Activated CD4-positive, alpha-beta T cell treated with anti-CD3 and anti-CD28 coated beads, Interleukin-2, amount 10 ng/mL, durations not matched to agents 24 days and 14 days (primary cell): ENCODE results near the gene ANKHD1. TPM values are rescaled to one million over a fixed set of nuclear protein-coding genes. Genes with fewer than 3 reads are reported as not detected.

ENCODE experiments used
- DNase-seq: peaks from one replicate; pipeline ENCODE4 v3.0.0; 2022
- H3K27ac Mint-ChIP-seq: one replicate; pipeline ENCODE4 v1.8.0; 2022; ENCODE audit warnings: mild to moderate bottlenecking, mixed read lengths
- H3K27me3 Mint-ChIP-seq: one replicate; pipeline ENCODE4 v1.8.0; 2022; ENCODE audit warnings: mixed read lengths
- H3K36me3 Mint-ChIP-seq: one replicate; pipeline ENCODE4 v1.8.0; 2022; ENCODE audit warnings: low read depth, mild to moderate bottlenecking, mixed read lengths
- H3K4me1 Mint-ChIP-seq: one replicate; pipeline ENCODE4 v1.8.0; 2021; ENCODE audit warnings: mixed read lengths
- H3K4me3 Mint-ChIP-seq: one replicate; pipeline ENCODE4 v1.8.0; 2022; ENCODE audit warnings: mild to moderate bottlenecking, moderate library complexity, mixed read lengths
- H3K9me3 Mint-ChIP-seq: one replicate; pipeline ENCODE4 v1.8.0; 2021; ENCODE audit warnings: mixed read lengths
- intact Hi-C: fragments of 100-400 bp; cut with micrococcal nuclease; formaldehyde crosslinking; loops from one replicate; pipeline ENCODE4 v1.15.1; 2023
- total RNA-seq: library from RNA; stranded (reverse); gene quantifications from 2 replicates; pipeline ENCODE4 v1.2.3, GENCODE V29; 2022

Gene ANKHD1, protein sequence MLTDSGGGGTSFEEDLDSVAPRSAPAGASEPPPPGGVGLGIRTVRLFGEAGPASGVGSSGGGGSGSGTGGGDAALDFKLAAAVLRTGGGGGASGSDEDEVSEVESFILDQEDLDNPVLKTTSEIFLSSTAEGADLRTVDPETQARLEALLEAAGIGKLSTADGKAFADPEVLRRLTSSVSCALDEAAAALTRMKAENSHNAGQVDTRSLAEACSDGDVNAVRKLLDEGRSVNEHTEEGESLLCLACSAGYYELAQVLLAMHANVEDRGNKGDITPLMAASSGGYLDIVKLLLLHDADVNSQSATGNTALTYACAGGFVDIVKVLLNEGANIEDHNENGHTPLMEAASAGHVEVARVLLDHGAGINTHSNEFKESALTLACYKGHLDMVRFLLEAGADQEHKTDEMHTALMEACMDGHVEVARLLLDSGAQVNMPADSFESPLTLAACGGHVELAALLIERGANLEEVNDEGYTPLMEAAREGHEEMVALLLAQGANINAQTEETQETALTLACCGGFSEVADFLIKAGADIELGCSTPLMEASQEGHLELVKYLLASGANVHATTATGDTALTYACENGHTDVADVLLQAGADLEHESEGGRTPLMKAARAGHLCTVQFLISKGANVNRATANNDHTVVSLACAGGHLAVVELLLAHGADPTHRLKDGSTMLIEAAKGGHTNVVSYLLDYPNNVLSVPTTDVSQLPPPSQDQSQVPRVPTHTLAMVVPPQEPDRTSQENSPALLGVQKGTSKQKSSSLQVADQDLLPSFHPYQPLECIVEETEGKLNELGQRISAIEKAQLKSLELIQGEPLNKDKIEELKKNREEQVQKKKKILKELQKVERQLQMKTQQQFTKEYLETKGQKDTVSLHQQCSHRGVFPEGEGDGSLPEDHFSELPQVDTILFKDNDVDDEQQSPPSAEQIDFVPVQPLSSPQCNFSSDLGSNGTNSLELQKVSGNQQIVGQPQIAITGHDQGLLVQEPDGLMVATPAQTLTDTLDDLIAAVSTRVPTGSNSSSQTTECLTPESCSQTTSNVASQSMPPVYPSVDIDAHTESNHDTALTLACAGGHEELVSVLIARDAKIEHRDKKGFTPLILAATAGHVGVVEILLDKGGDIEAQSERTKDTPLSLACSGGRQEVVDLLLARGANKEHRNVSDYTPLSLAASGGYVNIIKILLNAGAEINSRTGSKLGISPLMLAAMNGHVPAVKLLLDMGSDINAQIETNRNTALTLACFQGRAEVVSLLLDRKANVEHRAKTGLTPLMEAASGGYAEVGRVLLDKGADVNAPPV (N-terminal part only)
- total RNA-seq, result 118 and 121 TPM in 2 replicates

GRCh38 chr5:140401362-140402257 is at the start of gene ANKHD1:
ANKHD1 (plus strand) TSS chr5:140401833; CDS start chr5:140401968, 135 bp downstream.
- Mint-ChIP-seq H3K27ac (no peak within 1 kb of the TSS), H3K4me1 (peaks cover 27% of the 10 kb centered on the region)
- peak; percentile 99 for DNase-seq

DNA sequence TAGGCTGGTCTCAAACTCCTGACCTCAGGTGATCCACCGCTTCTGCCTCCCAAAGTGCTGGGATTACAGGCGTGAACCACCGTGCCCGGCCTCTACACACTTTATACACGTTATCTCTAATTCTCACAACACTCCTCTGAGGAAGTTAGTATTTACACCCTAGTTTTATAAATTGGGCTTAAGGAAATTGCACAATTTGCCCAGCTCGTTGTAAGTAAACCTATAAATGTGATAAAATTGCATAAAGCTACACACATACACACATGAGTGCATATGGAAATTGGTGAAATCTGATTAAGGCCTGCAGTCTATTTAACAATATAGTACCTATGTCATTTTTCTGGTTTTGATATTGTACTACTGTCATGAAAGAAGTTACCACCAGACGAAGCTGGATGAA is 46.1 kb upstream of the ANKHD1 start:
- intact Hi-C loops, result loop anchor here (10.0 kb wide), 1 partner anchor 281 kb away; no protein-coding TSS in a partner anchor
- Mint-ChIP-seq H3K27me3 (peaks cover 7% of the 10 kb centered on the region), H3K4me3 (no peak overlapping the region), H3K27ac (no peak overlapping the region), H3K4me1 (peaks cover 26% of the 10 kb centered on the region), H3K9me3 (no peaks in the 10 kb centered on the region), H3K36me3 (no peaks in the 10 kb centered on the region)
- DNase-seq, result no peak

More at GRCh38 chr5:140401362-140402257, at the start of gene ANKHD1:
- H3K27me3 Mint-ChIP-seq, result no peaks in the 10 kb centered on the region
- peaks cover 17% of the 10 kb centered on the region for H3K36me3 Mint-ChIP-seq
- H3K4me3 Mint-ChIP-seq, result no peak within 1 kb of the TSS
- H3K9me3 Mint-ChIP-seq, result no peaks in the 10 kb centered on the region
- intact Hi-C loops, result loop anchor here (1.0 to 5.0 kb wide), 10 partner anchors 19 to 839 kb away; partner anchors contain the start of genes APBB3, HARS1, HARS2 and SLC35A4

GRCh38 chr5:140356853-140357725 is 44.5 kb upstream of the ANKHD1 start:
- no peaks in the 10 kb centered on the region for H3K36me3 Mint-ChIP-seq
- H3K4me1 Mint-ChIP-seq, result peaks cover 18% of the 10 kb centered on the region
- H3K4me3 Mint-ChIP-seq, result peak overlapping the region; percentile 60
- H3K27me3 Mint-ChIP-seq, result peaks cover 5% of the 10 kb centered on the region
- intact Hi-C loops, result loop anchor here (1.0 to 10.0 kb wide), 3 partner anchors 113 to 282 kb away; no protein-coding TSS in a partner anchor
- no peaks in the 10 kb centered on the region for H3K9me3 Mint-ChIP-seq
- no peak overlapping the region for H3K27ac Mint-ChIP-seq
- no peak for DNase-seq

DNA sequence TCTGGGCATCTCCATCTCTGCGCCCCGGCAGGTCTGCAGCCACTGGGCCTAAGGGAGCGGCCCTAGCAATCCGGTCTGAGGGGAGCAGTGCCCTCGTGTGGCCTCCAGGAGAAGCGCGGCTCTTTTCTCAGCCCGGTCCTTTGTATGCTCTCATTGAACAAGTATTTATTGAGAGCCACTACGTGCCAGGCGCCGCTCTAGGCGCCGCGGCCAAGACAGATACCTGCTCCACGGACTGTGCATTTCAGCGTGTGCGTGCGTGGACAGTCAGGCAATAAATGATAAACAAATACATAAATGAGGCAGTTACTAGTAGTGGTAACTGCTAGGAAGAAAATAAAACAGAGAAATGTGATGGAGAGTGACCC is 43.9 kb upstream of the ANKHD1 start:
- H3K9me3 Mint-ChIP-seq, result no peaks in the 10 kb centered on the region
- peak; percentile 94 for DNase-seq
- H3K27me3 Mint-ChIP-seq, result peaks cover 5% of the 10 kb centered on the region
- intact Hi-C loops, result loop anchor here (1.0 to 10.0 kb wide), 3 partner anchors 113 to 283 kb away; no protein-coding TSS in a partner anchor
- H3K27ac Mint-ChIP-seq, result no peak overlapping the region
- peak overlapping the region; percentile 60 for H3K4me3 Mint-ChIP-seq
- peaks cover 19% of the 10 kb centered on the region for H3K4me1 Mint-ChIP-seq
- H3K36me3 Mint-ChIP-seq, result no peaks in the 10 kb centered on the region

DNA sequence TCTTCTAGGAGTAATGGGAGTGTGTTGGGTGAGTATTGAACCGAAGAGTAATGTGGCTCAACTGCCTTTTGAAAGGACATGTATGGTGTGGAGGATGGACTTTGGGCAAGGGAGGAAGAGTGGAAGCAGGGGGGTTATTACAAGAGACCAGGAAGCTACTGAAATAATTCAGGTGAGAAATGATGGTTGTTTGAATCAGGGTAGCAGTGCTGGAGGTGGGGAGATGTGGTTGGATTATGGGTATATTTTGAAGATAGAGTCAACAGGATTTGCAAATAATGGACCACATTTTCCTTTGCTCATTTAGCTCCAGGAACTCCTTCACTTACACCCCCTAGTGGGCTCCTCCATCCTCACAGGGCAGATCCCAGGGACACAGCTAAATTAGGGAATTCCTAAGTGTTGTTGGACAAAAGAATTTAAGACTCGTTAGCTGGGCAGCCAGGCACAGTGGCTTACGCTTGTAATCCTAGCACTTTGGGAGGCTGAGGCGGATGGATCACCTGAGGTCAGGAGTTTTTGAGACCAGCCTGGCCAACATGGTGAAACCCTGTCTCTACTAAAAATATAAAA is 42.8 kb upstream of the ANKHD1 start:
- intact Hi-C loops, result loop anchor here (10.0 kb wide), 1 partner anchor 284 kb away; no protein-coding TSS in a partner anchor
- no peak for DNase-seq
- Mint-ChIP-seq H3K27ac (no peak overlapping the region), H3K4me1 (peaks cover 27% of the 10 kb centered on the region), H3K4me3 (no peak overlapping the region), H3K27me3 (peaks cover 5% of the 10 kb centered on the region), H3K9me3 (no peaks in the 10 kb centered on the region), H3K36me3 (no peaks in the 10 kb centered on the region)

- DNase-seq, result no peak
- intact Hi-C loops, result no loop called here
- Mint-ChIP-seq H3K9me3 (no peaks in the 10 kb centered on the region), H3K4me3 (no peak within 1 kb of the TSS), H3K27me3 (peaks cover 2% of the 10 kb centered on the region), H3K27ac (no peak within 1 kb of the TSS), H3K36me3 (no peaks in the 10 kb centered on the region), H3K4me1 (peaks cover 25% of the 10 kb centered on the region)
Measured at GRCh38 chr5:140360101-140360500, 41.5 kb upstream of the ANKHD1 start, which contains the start of gene SLC4A9. SLC4A9 (plus strand) TSS chr5:140360194; CDS start chr5:140360237, 43 bp downstream.

DNA sequence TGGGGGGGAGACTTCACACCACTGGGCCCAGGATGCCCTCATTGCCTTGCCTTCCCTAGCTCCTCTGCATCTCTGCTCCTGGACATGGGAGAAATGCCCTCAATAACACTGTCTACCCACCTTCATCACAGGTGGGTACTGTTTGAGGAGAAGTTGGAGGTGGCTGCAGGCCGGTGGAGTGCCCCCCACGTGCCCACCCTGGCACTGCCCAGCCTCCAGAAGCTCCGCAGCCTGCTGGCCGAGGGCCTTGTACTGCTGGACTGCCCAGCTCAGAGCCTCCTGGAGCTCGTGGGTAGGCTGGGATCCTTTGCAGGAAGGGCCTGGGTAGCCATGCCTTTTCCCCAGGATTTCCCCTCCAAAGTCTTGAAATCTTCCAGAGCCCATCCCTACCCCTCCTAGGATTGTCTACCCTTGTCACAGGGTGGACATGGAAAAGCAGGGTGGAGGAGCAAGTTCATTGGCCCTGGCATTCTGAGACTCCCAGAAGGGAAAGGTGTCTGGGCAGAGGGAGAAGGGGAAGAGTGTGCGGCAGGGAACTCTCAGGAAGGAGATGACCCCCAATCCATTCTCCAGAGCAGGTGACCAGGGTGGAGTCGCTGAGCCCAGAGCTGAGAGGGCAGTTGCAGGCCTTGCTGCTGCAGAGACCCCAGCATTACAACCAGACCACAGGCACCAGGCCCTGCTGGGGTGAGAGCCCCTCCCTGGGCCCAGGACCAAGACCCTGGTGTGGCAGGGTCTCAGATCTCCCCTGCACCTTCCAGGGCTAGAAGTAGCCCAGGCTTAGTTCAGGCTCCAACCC is 40.8 kb upstream of the ANKHD1 start:
- H3K36me3 Mint-ChIP-seq, result no peaks in the 10 kb centered on the region
- H3K9me3 Mint-ChIP-seq, result no peaks in the 10 kb centered on the region
- peaks cover 2% of the 10 kb centered on the region for H3K27me3 Mint-ChIP-seq
- no peak overlapping the region for H3K4me3 Mint-ChIP-seq
- H3K27ac Mint-ChIP-seq, result no peak overlapping the region
- peaks cover 25% of the 10 kb centered on the region for H3K4me1 Mint-ChIP-seq
- intact Hi-C loops, result no loop called here
- DNase-seq, result no peak

GRCh38 chr5:140361901-140362300 is 39.7 kb upstream of the ANKHD1 start:
- no peak for DNase-seq
- intact Hi-C loops, result loop anchor here (2.0 kb wide), 2 partner anchors 273 to 359 kb away; no protein-coding TSS in a partner anchor

DNA sequence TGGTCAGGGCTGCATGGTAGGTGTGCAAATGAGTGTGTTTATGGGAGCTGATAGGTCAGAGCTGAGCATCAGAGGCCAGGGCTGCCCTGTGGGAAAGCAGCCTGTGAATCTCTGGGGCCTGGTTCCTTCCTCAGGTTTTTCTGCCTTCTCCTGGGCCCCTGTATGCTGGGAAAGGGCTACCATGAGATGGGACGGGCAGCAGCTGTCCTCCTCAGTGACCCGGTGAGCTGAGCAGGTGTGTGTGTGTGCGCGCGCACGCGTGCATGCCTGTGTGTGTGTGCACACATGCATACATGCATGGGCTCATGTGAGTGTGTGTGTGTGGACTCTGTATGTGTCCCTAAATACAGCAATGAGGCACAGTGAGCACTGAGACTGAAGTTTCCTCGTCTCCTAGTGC is 39.3 kb upstream of the ANKHD1 start:
- Mint-ChIP-seq H3K4me1 (peaks cover 19% of the 10 kb centered on the region), H3K36me3 (no peaks in the 10 kb centered on the region), H3K4me3 (no peak overlapping the region), H3K27me3 (peaks cover 2% of the 10 kb centered on the region), H3K9me3 (no peaks in the 10 kb centered on the region), H3K27ac (no peak overlapping the region)
- no peak for DNase-seq
- intact Hi-C loops, result loop anchor here (2.0 kb wide), 2 partner anchors 272 to 358 kb away; no protein-coding TSS in a partner anchor

More at GRCh38 chr5:140361901-140362300, 39.7 kb upstream of the ANKHD1 start:
- Mint-ChIP-seq H3K9me3 (no peaks in the 10 kb centered on the region), H3K36me3 (no peaks in the 10 kb centered on the region), H3K27ac (no peak overlapping the region), H3K4me1 (peaks cover 23% of the 10 kb centered on the region), H3K4me3 (no peak overlapping the region), H3K27me3 (peaks cover 2% of the 10 kb centered on the region)

- Mint-ChIP-seq H3K4me1 (peaks cover 17% of the 10 kb centered on the region), H3K27me3 (no peaks in the 10 kb centered on the region), H3K4me3 (peak overlapping the region; percentile 85), H3K36me3 (no peaks in the 10 kb centered on the region), H3K27ac (peak overlapping the region; percentile 61), H3K9me3 (no peaks in the 10 kb centered on the region)
- peak; percentile 96 for DNase-seq
- intact Hi-C loops, result loop anchor here (1.0 to 2.0 kb wide), 3 partner anchors 272 to 358 kb away; partner anchors contain the start of genes IK and NDUFA2
Measured at GRCh38 chr5:140362875-140363630, 38.6 kb upstream of the ANKHD1 start.
